ENCODE data around the gene GON4L. TPM values are rescaled to one million over a fixed set of nuclear protein-coding genes. Genes with fewer than 3 reads are reported as not detected.

Gene GON4L
- total RNA-seq, 1 experiment from 2014 or later = 43.7 TPM

DNA sequence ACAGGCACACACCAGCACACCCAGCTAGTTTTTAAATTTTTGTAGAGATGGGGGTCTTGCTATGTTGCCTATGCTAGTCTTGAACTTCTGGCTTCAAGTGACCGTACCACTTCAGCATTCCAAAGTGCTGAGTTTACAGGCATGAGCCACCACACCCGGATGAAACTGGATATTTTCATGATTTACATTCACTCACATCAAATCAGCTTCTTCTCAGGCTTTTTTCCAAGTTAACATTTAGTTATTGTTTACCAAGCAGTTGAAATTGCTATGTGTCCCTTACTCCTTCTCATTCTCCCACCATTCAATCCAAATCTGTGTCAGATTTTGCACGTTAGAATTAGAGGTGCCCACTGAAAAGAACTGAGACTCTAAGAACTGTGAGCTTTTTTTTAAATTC lies 35.8 kb upstream of the GON4L start:
- CTCF ChIA-PET = no interaction called here
- peaks cover 20% of the 10 kb centered on the region for H3K36me3 Mint-ChIP-seq (ENCODE audit: insufficient read depth, unreplicated experiment)
- H3K27ac Mint-ChIP-seq (ENCODE audit: unreplicated experiment) = no peak overlapping the region
- H3K9me3 Mint-ChIP-seq (ENCODE audit: unreplicated experiment) = no peaks in the 10 kb centered on the region
- 0 out of 2 replicates have a peak, but pooled peaks cover 12% of the 10 kb centered on the region for H3K4me1 ChIP-seq
- no peak overlapping the region for H3K4me3 ChIP-seq (ENCODE audit: low read depth, low read length)
- BruUV-seq (replicated peaks) = no TSS peak
- TF ChIP-seq CTCF (IDR thresholded peaks at IDR 0.05; ENCODE audit: insufficient read depth in 1 of 2, low read depth in 1 of 2, low read length in 1 of 2, severe bottlenecking in 1 of 2, unreplicated experiment in 1 of 2) = no peak
- no peak for DNase-seq
- intact Hi-C loops (cut with micrococcal nuclease; ENCODE audit: unreplicated experiment) = no loop called here
- H3K9me3 ChIP-seq = no peaks in the 10 kb centered on the region
- H3K36me3 ChIP-seq (ENCODE audit: control insufficient read depth, insufficient read depth, low read length) = no peaks in the 10 kb centered on the region
- POLR2A ChIA-PET = no interaction called here
- H3K4me1 Mint-ChIP-seq (ENCODE audit: low read depth, unreplicated experiment) = no peaks in the 10 kb centered on the region
- no peak overlapping the region for H3K4me3 Mint-ChIP-seq (ENCODE audit: unreplicated experiment)
- no peaks in the 10 kb centered on the region for H3K27me3 ChIP-seq (replicated peaks; ENCODE audit: control insufficient read depth, insufficient read depth, low read length)
- H3K27me3 Mint-ChIP-seq (ENCODE audit: insufficient read depth, unreplicated experiment) = no peaks in the 10 kb centered on the region

GRCh38 chr1:155890251-155890650 lies 33.2 kb upstream of the GON4L start:
- POLR2A ChIA-PET = no interaction called here

GRCh38 chr1:155889566-155889965 lies 32.6 kb upstream of the GON4L start:
- ChIA-PET POLR2A (no interaction called here), CTCF (no interaction called here)
- Mint-ChIP-seq H3K36me3 (ENCODE audit: insufficient read depth, unreplicated experiment) (no peaks in the 10 kb centered on the region), H3K27ac (ENCODE audit: unreplicated experiment) (no peak overlapping the region), H3K4me3 (ENCODE audit: unreplicated experiment) (no peak overlapping the region), H3K27me3 (ENCODE audit: insufficient read depth, unreplicated experiment) (no peaks in the 10 kb centered on the region), H3K4me1 (ENCODE audit: low read depth, unreplicated experiment) (no peaks in the 10 kb centered on the region), H3K9me3 (ENCODE audit: unreplicated experiment) (no peaks in the 10 kb centered on the region)
- intact Hi-C loops (cut with micrococcal nuclease; ENCODE audit: unreplicated experiment) = no loop called here
- Histone ChIP-seq H3K27me3 (replicated peaks; ENCODE audit: control insufficient read depth, insufficient read depth, low read length) (no peaks in the 10 kb centered on the region), H3K4me3 (ENCODE audit: low read depth, low read length) (no peak overlapping the region), H3K4me1 (0 out of 2 replicates have a peak, but pooled peaks cover 12% of the 10 kb centered on the region), H3K9me3 (no peaks in the 10 kb centered on the region), H3K36me3 (ENCODE audit: control insufficient read depth, insufficient read depth, low read length) (no peaks in the 10 kb centered on the region)
- no TSS peak for BruUV-seq (replicated peaks)
- no peak for DNase-seq
- no peak for TF ChIP-seq CTCF (IDR thresholded peaks at IDR 0.05; ENCODE audit: insufficient read depth in 1 of 2, low read depth in 1 of 2, low read length in 1 of 2, severe bottlenecking in 1 of 2, unreplicated experiment in 1 of 2)

More at GRCh38 chr1:155890251-155890650, 33.2 kb upstream of the GON4L start:
- Mint-ChIP-seq H3K27ac (ENCODE audit: unreplicated experiment) (no peak overlapping the region), H3K27me3 (ENCODE audit: insufficient read depth, unreplicated experiment) (no peaks in the 10 kb centered on the region), H3K9me3 (ENCODE audit: unreplicated experiment) (no peaks in the 10 kb centered on the region), H3K36me3 (ENCODE audit: insufficient read depth, unreplicated experiment) (no peaks in the 10 kb centered on the region), H3K4me1 (ENCODE audit: low read depth, unreplicated experiment) (no peaks in the 10 kb centered on the region), H3K4me3 (ENCODE audit: unreplicated experiment) (no peak overlapping the region)
- no peaks in the 10 kb centered on the region for H3K36me3 ChIP-seq (ENCODE audit: control insufficient read depth, insufficient read depth, low read length)
- H3K4me1 ChIP-seq = 0 out of 2 replicates have a peak, but pooled peaks cover 12% of the 10 kb centered on the region
- no TSS peak for BruUV-seq (replicated peaks)
- no peak overlapping the region for H3K4me3 ChIP-seq (ENCODE audit: low read depth, low read length)
- DNase-seq = no peak
- CTCF ChIA-PET = no interaction called here
- H3K9me3 ChIP-seq = no peaks in the 10 kb centered on the region
- no peaks in the 10 kb centered on the region for H3K27me3 ChIP-seq (replicated peaks; ENCODE audit: control insufficient read depth, insufficient read depth, low read length)
- intact Hi-C loops (cut with micrococcal nuclease; ENCODE audit: unreplicated experiment) = no loop called here
- TF ChIP-seq CTCF (IDR thresholded peaks at IDR 0.05; ENCODE audit: insufficient read depth in 1 of 2, low read depth in 1 of 2, low read length in 1 of 2, severe bottlenecking in 1 of 2, unreplicated experiment in 1 of 2) = no peak

All from Caco-2 (cell line).